Smooth muscle cell (in vitro differentiated cells): Measurements from ENCODE around the gene SYT2. TPM values are rescaled to one million over a fixed set of nuclear protein-coding genes. Genes with fewer than 3 reads are reported as not detected.
"Not testable (repeated sequence)": the region's sequence is repeated elsewhere in the genome, so short reads cannot be mapped to it uniquely, and the experiment has no call there.

Experiments used
- DNase-seq: peaks from one replicate; lab custom pipeline; 2025; ENCODE audit not compliant: unreplicated experiment; lab: John Stamatoyannopoulos, UW
- H2AFZ ChIP-seq: fragments of 200-600 bp; sonication (generic); 2 replicates; pipeline ENCODE4 v1.6.0; 2016; ENCODE audit warnings: antibody characterized with exemption, low read depth, mild to moderate bottlenecking
- H3F3A ChIP-seq: fragments of 200-600 bp; sonication (generic); 2 replicates; pipeline ENCODE4 v1.6.0; 2017; ENCODE audit warnings: antibody characterized with exemption, low read depth
- H3K27ac ChIP-seq: fragments of 200-600 bp; sonication (generic); 2 replicates; pipeline ENCODE4 v1.5.1; 2016; ENCODE audit warnings: low read depth, mild to moderate bottlenecking
- H3K27me3 ChIP-seq: fragments of 200-600 bp; sonication (generic); 2 replicates; pipeline ENCODE4 v1.6.1; 2016; ENCODE audit warnings: low read depth, mild to moderate bottlenecking
- H3K36me3 ChIP-seq: fragments of 200-600 bp; sonication (generic); 2 replicates; pipeline ENCODE4 v1.5.1; 2016; ENCODE audit warnings: low read depth
- H3K4me1 ChIP-seq: fragments of 200-600 bp; sonication (generic); 2 replicates; pipeline ENCODE4 v1.5.1; 2016; ENCODE audit warnings: low read depth
- H3K4me2 ChIP-seq: fragments of 200-600 bp; sonication (generic); 2 replicates; pipeline ENCODE4 v1.6.0; 2016; ENCODE audit warnings: mild to moderate bottlenecking
- H3K4me3 ChIP-seq: fragments of 200-600 bp; sonication (generic); 2 replicates; pipeline ENCODE4 v1.5.1; 2016; ENCODE audit warnings: mild to moderate bottlenecking
- H3K79me2 ChIP-seq: fragments of 200-600 bp; sonication (generic); 2 replicates; pipeline ENCODE4 v1.6.0; 2016; ENCODE audit warnings: low read depth, mild to moderate bottlenecking
- H3K9ac ChIP-seq: fragments of 200-600 bp; sonication (generic); 2 replicates; pipeline ENCODE4 v1.6.0; 2016; ENCODE audit warnings: low read depth
- H3K9me3 ChIP-seq: fragments of 200-600 bp; sonication (generic); replicated peaks from 2 replicates; pipeline ENCODE4 v1.5.1; 2016; ENCODE audit warnings: low read depth
- H4K20me1 ChIP-seq: fragments of 200-600 bp; sonication (generic); 2 replicates; pipeline ENCODE4 v1.6.0; 2016; ENCODE audit warnings: low read depth
- WGBS: methylation state at CpG from one replicate; pipeline ENCODE4 v1.1.7; 2016; ENCODE audit warnings: low lambda C conversion rate; 5-methylcytosine and 5-hydroxymethylcytosine counted together
- polyA plus RNA-seq: library from polyadenylated mRNA; unstranded; fragments of >200 nt; fragmentation: Nextera tagmentation; extraction: Ambion mirVana; gene quantifications from 2 replicates; pipeline ENCODE4 v1.2.1, GENCODE V29; 2016
- total RNA-seq: library from RNA; depleted of rRNA; stranded (reverse); fragments of >200 nt; gene quantifications from 2 replicates; pipeline ENCODE4 v1.2.3, GENCODE V29; 2014
- TF ChIP-seq, protein P1 (sequence below): fragments of 200-600 bp; sonication (generic); IDR thresholded peaks from 2 replicates; pipeline ENCODE4 v1.5.1; 2017; ENCODE audit warnings: borderline replicate concordance, mild to moderate bottlenecking, antibody characterized with exemption; ENCODE audit not compliant: insufficient read depth, poor library complexity, severe bottlenecking

SYT2 gene
- total and polyA plus RNA-seq, 2 experiments from 2014 or later = not detected

DNA sequence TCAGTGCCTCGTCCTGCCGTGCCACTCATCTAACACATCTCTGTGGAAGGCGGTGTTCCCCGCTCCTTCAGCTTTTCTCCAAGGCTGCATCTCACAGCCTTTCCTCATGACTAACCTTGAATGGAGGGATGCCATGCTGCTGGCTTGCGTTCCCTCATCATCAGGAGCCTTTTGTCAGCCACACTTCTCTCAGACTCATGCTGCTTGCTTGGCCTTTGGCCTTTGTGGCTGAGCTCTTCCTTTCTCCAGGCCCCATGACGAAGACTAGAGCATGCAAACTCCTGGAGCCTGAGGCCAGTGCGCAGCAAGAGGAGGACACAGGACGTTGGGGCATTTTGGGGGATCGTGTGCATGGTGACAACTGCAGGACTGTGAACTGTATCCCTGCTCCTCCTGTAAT lies 70.8 kb downstream of the SYT2 start:
- no peak for DNase-seq
- Histone ChIP-seq H3F3A (no peaks in the 10 kb centered on the region), H3K27ac (no peak overlapping the region), H3K9me3 (no peaks in the 10 kb centered on the region), H3K27me3 (peaks cover 62% of the 10 kb centered on the region), H3K4me2 (no peak overlapping the region), H3K9ac (no peak overlapping the region), H2AFZ (no peak overlapping the region), H3K79me2 (no peaks in the 10 kb centered on the region), H3K4me1 (peaks cover 22% of the 10 kb centered on the region), H4K20me1 (no peaks in the 10 kb centered on the region), H3K36me3 (no peaks in the 10 kb centered on the region), H3K4me3 (no peak overlapping the region)
- 90% methylated on average over 9 of the region's 9 CpGs for WGBS
- TF ChIP-seq, protein P1, sequence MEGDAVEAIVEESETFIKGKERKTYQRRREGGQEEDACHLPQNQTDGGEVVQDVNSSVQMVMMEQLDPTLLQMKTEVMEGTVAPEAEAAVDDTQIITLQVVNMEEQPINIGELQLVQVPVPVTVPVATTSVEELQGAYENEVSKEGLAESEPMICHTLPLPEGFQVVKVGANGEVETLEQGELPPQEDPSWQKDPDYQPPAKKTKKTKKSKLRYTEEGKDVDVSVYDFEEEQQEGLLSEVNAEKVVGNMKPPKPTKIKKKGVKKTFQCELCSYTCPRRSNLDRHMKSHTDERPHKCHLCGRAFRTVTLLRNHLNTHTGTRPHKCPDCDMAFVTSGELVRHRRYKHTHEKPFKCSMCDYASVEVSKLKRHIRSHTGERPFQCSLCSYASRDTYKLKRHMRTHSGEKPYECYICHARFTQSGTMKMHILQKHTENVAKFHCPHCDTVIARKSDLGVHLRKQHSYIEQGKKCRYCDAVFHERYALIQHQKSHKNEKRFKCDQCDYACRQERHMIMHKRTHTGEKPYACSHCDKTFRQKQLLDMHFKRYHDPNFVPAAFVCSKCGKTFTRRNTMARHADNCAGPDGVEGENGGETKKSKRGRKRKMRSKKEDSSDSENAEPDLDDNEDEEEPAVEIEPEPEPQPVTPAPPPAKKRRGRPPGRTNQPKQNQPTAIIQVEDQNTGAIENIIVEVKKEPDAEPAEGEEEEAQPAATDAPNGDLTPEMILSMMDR = no peak

DNA sequence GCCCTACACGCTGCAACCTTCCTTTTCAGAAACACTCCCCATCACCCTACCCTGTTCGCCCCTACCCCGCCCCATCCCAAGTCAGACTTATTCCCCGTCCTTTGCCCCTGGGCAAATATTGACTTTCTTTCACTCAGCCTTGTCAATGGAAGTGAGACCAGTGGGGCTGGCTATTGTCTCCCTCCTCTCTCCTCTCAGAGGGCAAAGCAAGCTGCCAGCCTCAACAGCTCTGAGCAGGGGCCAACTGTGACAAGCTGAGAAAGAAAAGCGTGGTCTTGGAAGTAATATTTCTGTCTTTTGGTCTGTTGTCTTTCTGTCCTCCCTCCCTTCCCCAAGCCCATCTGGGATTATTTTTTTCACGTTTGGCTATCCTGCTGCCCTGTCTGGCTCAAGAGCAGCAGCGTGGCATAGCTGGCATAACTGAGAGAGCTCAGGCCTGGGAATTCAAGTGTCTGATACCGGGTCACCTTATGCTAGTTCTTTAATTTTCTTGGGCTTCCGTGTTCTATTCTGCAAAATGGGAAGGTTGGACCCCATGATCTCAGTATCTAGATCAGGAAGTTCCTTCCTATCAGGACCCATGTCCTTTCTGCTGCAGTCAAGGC lies 71.5 kb downstream of the SYT2 start:
- H4K20me1 ChIP-seq, H3K79me2 ChIP-seq, H3K9ac ChIP-seq, DNase-seq, H3K9me3 ChIP-seq, H3K36me3 ChIP-seq, H3K4me3 ChIP-seq, H2AFZ ChIP-seq, H3K4me2 ChIP-seq, H3F3A ChIP-seq, H3K27ac ChIP-seq: not testable (repeated sequence)
- peaks cover 19% of the 10 kb centered on the region for H3K4me1 ChIP-seq
- H3K27me3 ChIP-seq = peaks cover 55% of the 10 kb centered on the region
- 75% methylated on average over 9 of the region's 9 CpGs for WGBS

DNA sequence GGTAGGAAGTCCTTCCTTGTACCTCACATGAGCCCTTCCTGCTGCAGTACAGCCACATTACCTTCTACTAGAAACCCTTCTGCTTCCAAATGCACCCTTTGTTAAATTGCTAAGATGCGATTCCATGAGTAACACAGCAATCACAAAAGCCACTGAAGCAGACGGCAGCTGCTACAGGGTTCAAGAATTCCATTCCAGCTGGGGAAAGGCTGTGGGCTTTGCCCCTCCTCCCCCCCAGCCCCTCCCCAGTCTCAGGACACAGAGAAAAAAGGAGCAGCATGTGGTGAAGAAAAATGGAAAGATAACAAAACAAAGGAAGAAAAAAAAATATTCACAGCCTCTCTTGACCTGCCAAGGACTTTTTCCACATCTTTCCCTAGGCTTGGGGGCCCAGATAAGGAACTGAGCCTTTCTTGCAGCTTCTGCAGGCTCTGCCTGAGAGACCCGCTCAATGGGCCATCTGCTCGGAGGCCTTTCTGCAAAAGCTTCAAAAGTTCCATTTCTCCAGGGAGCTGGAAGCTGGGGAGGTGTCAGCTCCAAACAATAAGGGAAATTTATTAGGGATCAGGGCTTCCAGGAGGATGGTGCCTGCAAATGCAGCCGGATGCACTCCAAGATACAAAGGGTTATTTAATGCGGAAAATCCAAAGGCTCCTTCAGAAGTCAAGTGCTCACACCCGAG lies 72.1 kb downstream of the SYT2 start:
- Histone ChIP-seq H3K36me3 (no peaks in the 10 kb centered on the region), H4K20me1 (no peaks in the 10 kb centered on the region), H3K9me3 (no peaks in the 10 kb centered on the region), H2AFZ (no peak overlapping the region), H3K4me3 (no peak overlapping the region), H3F3A (no peaks in the 10 kb centered on the region), H3K9ac (no peak overlapping the region), H3K4me1 (peaks cover 18% of the 10 kb centered on the region), H3K79me2 (no peaks in the 10 kb centered on the region), H3K27ac (no peak overlapping the region), H3K4me2 (no peak overlapping the region), H3K27me3 (peaks cover 50% of the 10 kb centered on the region)
- WGBS = 58% methylated on average over 7 of the region's 7 CpGs
- TF ChIP-seq, protein P1 = no peak
- no peak for DNase-seq

DNA sequence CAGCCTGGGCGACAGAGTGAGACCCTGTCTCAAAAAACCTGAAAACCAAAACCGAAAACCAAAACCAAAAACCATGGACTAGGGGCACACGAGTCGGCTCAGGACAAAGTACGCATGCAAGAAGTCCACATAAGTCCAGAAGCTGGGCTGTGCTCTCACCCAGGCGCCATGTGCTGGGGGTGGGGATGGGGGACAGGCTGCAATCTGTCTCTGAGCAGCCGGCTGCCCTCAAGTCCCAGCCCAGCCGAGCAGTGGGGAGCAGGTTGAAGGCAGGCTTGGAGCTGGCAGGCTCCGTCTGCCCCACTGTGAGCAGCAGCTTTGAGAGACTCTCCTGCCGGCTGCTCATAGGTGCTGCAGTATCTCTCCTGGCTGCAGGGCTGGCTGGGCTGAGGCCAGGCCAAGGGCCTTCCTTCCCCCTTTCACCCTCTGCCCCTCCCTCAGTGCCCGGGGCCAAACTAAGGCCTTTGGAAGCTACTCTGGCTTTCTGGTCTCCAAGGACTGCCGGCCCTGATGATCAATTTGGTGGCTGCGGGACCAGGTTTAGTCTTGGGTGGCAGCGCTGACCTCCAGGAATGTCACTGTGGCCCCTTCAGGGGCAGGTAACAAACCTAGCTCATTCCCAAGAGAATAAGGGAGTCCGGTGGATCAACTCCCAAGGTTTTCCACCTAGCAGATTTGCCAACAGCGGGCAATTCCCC lies 72.8 kb downstream of the SYT2 start:
- not testable (repeated sequence) for H3K9ac ChIP-seq, H4K20me1 ChIP-seq, H3K36me3 ChIP-seq, H3K9me3 ChIP-seq, DNase-seq, H3K27ac ChIP-seq, H3K4me3 ChIP-seq, H3K4me2 ChIP-seq, H3F3A ChIP-seq, H2AFZ ChIP-seq, H3K79me2 ChIP-seq
- H3K4me1 ChIP-seq = peaks cover 18% of the 10 kb centered on the region
- 77% methylated on average over 16 of the region's 16 CpGs for WGBS
- peaks cover 43% of the 10 kb centered on the region for H3K27me3 ChIP-seq

DNA sequence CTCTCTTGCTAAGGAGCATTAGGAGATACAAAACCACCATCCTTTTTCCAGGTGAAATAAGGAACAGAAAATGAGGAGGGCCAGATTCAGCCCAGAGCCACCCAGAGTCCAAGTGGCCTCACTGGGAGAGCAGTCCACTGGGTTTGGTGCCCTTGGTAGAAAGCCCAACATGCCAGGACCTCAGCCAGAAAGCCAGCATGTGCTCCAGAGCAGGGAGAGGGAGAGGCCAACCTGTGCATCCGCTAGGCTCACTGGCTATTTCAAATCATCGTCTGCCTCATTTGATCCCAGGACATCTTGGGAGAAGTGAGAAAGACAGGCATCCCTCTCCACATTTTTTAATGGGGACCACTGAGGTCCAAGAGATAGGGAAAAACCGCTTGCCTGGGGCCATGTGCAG lies 74.1 kb downstream of the SYT2 start:
- not testable (repeated sequence) for H3K79me2 ChIP-seq, H3K9ac ChIP-seq, H4K20me1 ChIP-seq, H3F3A ChIP-seq, H2AFZ ChIP-seq, H3K36me3 ChIP-seq, H3K4me3 ChIP-seq, H3K4me2 ChIP-seq, H3K9me3 ChIP-seq, DNase-seq, H3K27ac ChIP-seq
- Histone ChIP-seq H3K27me3 (peaks cover 30% of the 10 kb centered on the region), H3K4me1 (peaks cover 18% of the 10 kb centered on the region)
- WGBS = 64% methylated on average over 3 of the region's 3 CpGs
